T-helper 2 cell treated with Interferon-gamma antibody and Interleukin-4, amounts not matched to agents 5 μg/mL and 100 μg/mL, for 36 hours (primary cell): ENCODE data around the gene GRIK4.

Experiments used
- DNase-seq: peaks from one replicate; pipeline ENCODE4 v3.0.0; 2021; ENCODE audit warnings: low spot score
- H3K27ac Mint-ChIP-seq: one replicate; pipeline ENCODE4 v1.8.0; 2021; ENCODE audit warnings: mild to moderate bottlenecking, mixed read lengths
- H3K27me3 Mint-ChIP-seq: one replicate; pipeline ENCODE4 v1.8.0; 2021; ENCODE audit warnings: low read depth, mixed read lengths
- H3K36me3 Mint-ChIP-seq: one replicate; pipeline ENCODE4 v1.8.0; 2021; ENCODE audit warnings: low read depth, mixed read lengths
- H3K4me1 Mint-ChIP-seq: one replicate; pipeline ENCODE4 v1.8.0; 2021; ENCODE audit warnings: low read depth, mixed read lengths
- H3K4me3 Mint-ChIP-seq: one replicate; pipeline ENCODE4 v1.8.0; 2022; ENCODE audit warnings: mild to moderate bottlenecking, moderate library complexity, mixed read lengths
- H3K9me3 Mint-ChIP-seq: one replicate; pipeline ENCODE4 v1.8.0; 2021; ENCODE audit warnings: mixed read lengths

The GRIK4 gene

GRCh38 chr11:120598517-120599257 is 87.1 kb downstream of the GRIK4 start:
- peaks cover 3% of the 10 kb centered on the region for H3K27me3 Mint-ChIP-seq
- H3K36me3 Mint-ChIP-seq = no peaks in the 10 kb centered on the region
- H3K9me3 Mint-ChIP-seq = no peaks in the 10 kb centered on the region
- H3K4me1 Mint-ChIP-seq = peaks cover 1% of the 10 kb centered on the region
- DNase-seq = no peak
- H3K4me3 Mint-ChIP-seq = no peak overlapping the region
- H3K27ac Mint-ChIP-seq = no peak overlapping the region

GRCh38 chr11:120599816-120600420 is 88.4 kb downstream of the GRIK4 start:
- Mint-ChIP-seq H3K36me3 (no peaks in the 10 kb centered on the region), H3K4me3 (no peak overlapping the region), H3K27ac (no peak overlapping the region), H3K27me3 (peaks cover 3% of the 10 kb centered on the region), H3K9me3 (no peaks in the 10 kb centered on the region), H3K4me1 (peaks cover 1% of the 10 kb centered on the region)
- DNase-seq = no peak

GRCh38 chr11:120601536-120601935 is 90.0 kb downstream of the GRIK4 start:
- no peaks in the 10 kb centered on the region for H3K36me3 Mint-ChIP-seq
- no peak for DNase-seq
- H3K4me3 Mint-ChIP-seq = no peak overlapping the region
- H3K27me3 Mint-ChIP-seq = peaks cover 3% of the 10 kb centered on the region
- H3K4me1 Mint-ChIP-seq = peaks cover 1% of the 10 kb centered on the region
- no peaks in the 10 kb centered on the region for H3K9me3 Mint-ChIP-seq
- no peak overlapping the region for H3K27ac Mint-ChIP-seq

GRCh38 chr11:120603071-120603470 is 91.5 kb downstream of the GRIK4 start:
- H3K4me3 Mint-ChIP-seq = no peak overlapping the region
- no peaks in the 10 kb centered on the region for H3K9me3 Mint-ChIP-seq
- no peaks in the 10 kb centered on the region for H3K36me3 Mint-ChIP-seq
- DNase-seq = no peak
- no peak overlapping the region for H3K27ac Mint-ChIP-seq
- H3K27me3 Mint-ChIP-seq = peaks cover 3% of the 10 kb centered on the region
- H3K4me1 Mint-ChIP-seq = no peaks in the 10 kb centered on the region

- H3K27me3 Mint-ChIP-seq = peaks cover 3% of the 10 kb centered on the region
- no peak overlapping the region for H3K4me3 Mint-ChIP-seq
- H3K36me3 Mint-ChIP-seq = no peaks in the 10 kb centered on the region
- DNase-seq = no peak
- H3K9me3 Mint-ChIP-seq = no peaks in the 10 kb centered on the region
- no peak overlapping the region for H3K27ac Mint-ChIP-seq
- no peaks in the 10 kb centered on the region for H3K4me1 Mint-ChIP-seq
Observed at GRCh38 chr11:120605469-120605868, 93.9 kb downstream of the GRIK4 start.

- Mint-ChIP-seq H3K27ac (no peak overlapping the region), H3K4me1 (no peaks in the 10 kb centered on the region), H3K36me3 (no peaks in the 10 kb centered on the region), H3K27me3 (peaks cover 2% of the 10 kb centered on the region), H3K4me3 (no peak overlapping the region), H3K9me3 (no peaks in the 10 kb centered on the region)
- no peak for DNase-seq
Observed at GRCh38 chr11:120606211-120607010, 94.9 kb downstream of the GRIK4 start.

GRCh38 chr11:120608061-120608460 is 96.5 kb downstream of the GRIK4 start:
- no peaks in the 10 kb centered on the region for H3K36me3 Mint-ChIP-seq
- H3K9me3 Mint-ChIP-seq = no peaks in the 10 kb centered on the region
- peaks cover 4% of the 10 kb centered on the region for H3K4me1 Mint-ChIP-seq
- H3K4me3 Mint-ChIP-seq = no peak overlapping the region
- no peaks in the 10 kb centered on the region for H3K27me3 Mint-ChIP-seq
- DNase-seq = no peak
- no peak overlapping the region for H3K27ac Mint-ChIP-seq

GRCh38 chr11:120608760-120609211 is 97.2 kb downstream of the GRIK4 start:
- H3K9me3 Mint-ChIP-seq = no peaks in the 10 kb centered on the region
- H3K27ac Mint-ChIP-seq = no peak overlapping the region
- H3K27me3 Mint-ChIP-seq = no peaks in the 10 kb centered on the region
- no peak overlapping the region for H3K4me3 Mint-ChIP-seq
- H3K4me1 Mint-ChIP-seq = peaks cover 5% of the 10 kb centered on the region
- H3K36me3 Mint-ChIP-seq = no peaks in the 10 kb centered on the region
- DNase-seq = no peak

GRCh38 chr11:120610111-120610510 is 98.6 kb downstream of the GRIK4 start:
- no peak overlapping the region for H3K4me3 Mint-ChIP-seq
- no peak for DNase-seq
- no peaks in the 10 kb centered on the region for H3K27me3 Mint-ChIP-seq
- no peaks in the 10 kb centered on the region for H3K9me3 Mint-ChIP-seq
- H3K36me3 Mint-ChIP-seq = no peaks in the 10 kb centered on the region
- no peak overlapping the region for H3K27ac Mint-ChIP-seq
- H3K4me1 Mint-ChIP-seq = peaks cover 5% of the 10 kb centered on the region

GRCh38 chr11:120611581-120611980 is 100.0 kb downstream of the GRIK4 start:
- H3K27me3 Mint-ChIP-seq = no peaks in the 10 kb centered on the region
- peaks cover 5% of the 10 kb centered on the region for H3K4me1 Mint-ChIP-seq
- no peaks in the 10 kb centered on the region for H3K36me3 Mint-ChIP-seq
- no peak overlapping the region for H3K4me3 Mint-ChIP-seq
- no peaks in the 10 kb centered on the region for H3K9me3 Mint-ChIP-seq
- no peak overlapping the region for H3K27ac Mint-ChIP-seq
- DNase-seq = no peak

GRCh38 chr11:120612513-120613263 is 101.1 kb downstream of the GRIK4 start:
- Mint-ChIP-seq H3K9me3 (peaks cover 3% of the 10 kb centered on the region), H3K36me3 (no peaks in the 10 kb centered on the region), H3K27me3 (no peaks in the 10 kb centered on the region), H3K4me1 (peaks cover 5% of the 10 kb centered on the region), H3K27ac (no peak overlapping the region), H3K4me3 (no peak overlapping the region)
- DNase-seq = no peak

- Mint-ChIP-seq H3K4me3 (no peak overlapping the region), H3K9me3 (peaks cover 9% of the 10 kb centered on the region), H3K27me3 (no peaks in the 10 kb centered on the region), H3K4me1 (peaks cover 5% of the 10 kb centered on the region), H3K27ac (no peak overlapping the region), H3K36me3 (no peaks in the 10 kb centered on the region)
- no peak for DNase-seq
Observed at GRCh38 chr11:120613264-120614226, 102.0 kb downstream of the GRIK4 start.

- no peaks in the 10 kb centered on the region for H3K36me3 Mint-ChIP-seq
Observed at GRCh38 chr11:120615391-120615790, 103.8 kb downstream of the GRIK4 start.

More at GRCh38 chr11:120615391-120615790, 103.8 kb downstream of the GRIK4 start:
- peaks cover 5% of the 10 kb centered on the region for H3K4me1 Mint-ChIP-seq
- no peaks in the 10 kb centered on the region for H3K27me3 Mint-ChIP-seq
- H3K9me3 Mint-ChIP-seq = peaks cover 9% of the 10 kb centered on the region
- H3K4me3 Mint-ChIP-seq = no peak overlapping the region
- no peak for DNase-seq
- H3K27ac Mint-ChIP-seq = no peak overlapping the region
